ENCODE measurements around the gene WDR20.
"Not testable (repeated sequence)": the region's sequence is repeated elsewhere in the genome, so short reads cannot be mapped to it uniquely, and the experiment has no call there.

Gene WDR20

GRCh38 chr14:102238766-102239165 lies 99.1 kb downstream of the WDR20 start:
- DNase-seq (ENCODE audit: low read depth), result no peak

DNA sequence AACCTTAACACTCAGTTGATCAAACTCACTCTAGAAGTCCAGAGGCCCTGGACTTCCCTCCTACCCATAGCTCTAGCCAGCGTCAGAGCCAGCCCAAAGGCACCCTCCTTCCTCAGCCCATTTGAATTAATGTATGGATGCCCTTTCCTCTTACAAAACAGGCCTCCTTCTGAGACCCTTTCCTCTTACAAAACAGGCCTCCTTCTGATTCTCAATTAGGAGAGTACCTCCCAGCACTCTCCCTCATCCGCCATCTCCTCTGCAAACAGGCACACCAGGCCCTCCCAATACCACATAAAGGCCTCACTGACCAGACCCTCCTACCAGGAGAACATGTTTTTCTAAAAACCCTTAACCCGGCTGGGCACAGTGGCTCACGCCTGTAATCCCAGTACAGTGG lies 99.5 kb downstream of the WDR20 start:
- DNase-seq (ENCODE audit: low read depth), result no peak

- DNase-seq (ENCODE audit: low read depth), result not testable (repeated sequence)
Observed at GRCh38 chr14:102240481-102240880, 100.8 kb downstream of the WDR20 start.

DNA sequence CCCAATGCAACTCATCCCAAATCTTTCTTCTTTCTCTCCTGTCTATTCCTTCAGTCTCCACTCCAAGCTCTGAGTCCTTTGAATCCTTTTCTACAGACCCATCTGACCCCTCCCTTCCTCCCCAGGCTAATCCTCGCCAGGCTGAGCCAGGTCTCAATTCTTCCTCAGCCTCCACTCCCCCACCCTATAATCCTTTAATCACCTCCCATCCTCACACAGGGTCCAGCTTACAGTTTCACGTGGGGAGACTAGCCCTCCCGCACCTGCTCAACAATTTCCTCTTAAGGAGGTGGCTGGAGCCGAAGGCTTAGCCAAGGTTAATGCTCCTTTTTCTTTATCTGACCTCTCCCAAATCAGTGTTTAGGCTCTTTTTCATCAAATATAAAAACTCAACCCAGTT lies 101.5 kb downstream of the WDR20 start:
- DNase-seq (ENCODE audit: low read depth), result no peak

DNA sequence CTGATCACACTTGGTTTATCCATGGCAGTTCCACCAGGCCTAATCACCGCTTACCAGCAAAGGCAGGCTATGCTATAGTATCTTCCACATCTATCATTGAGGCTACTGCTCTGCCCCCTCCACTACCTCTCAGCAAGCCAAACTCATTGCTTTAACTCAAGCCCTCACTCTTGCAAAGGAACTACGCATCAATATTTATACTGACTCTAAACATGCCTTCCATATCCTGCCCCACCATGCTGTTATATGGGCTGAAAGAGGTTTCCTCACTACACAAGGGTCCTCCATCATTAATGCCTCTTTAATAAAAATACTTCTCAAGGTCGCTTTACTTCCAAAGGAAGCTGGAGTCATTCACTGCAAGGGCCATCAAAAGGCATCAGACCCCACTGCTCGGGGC lies 104.1 kb downstream of the WDR20 start:
- DNase-seq (ENCODE audit: low read depth), result not testable (repeated sequence)

DNA sequence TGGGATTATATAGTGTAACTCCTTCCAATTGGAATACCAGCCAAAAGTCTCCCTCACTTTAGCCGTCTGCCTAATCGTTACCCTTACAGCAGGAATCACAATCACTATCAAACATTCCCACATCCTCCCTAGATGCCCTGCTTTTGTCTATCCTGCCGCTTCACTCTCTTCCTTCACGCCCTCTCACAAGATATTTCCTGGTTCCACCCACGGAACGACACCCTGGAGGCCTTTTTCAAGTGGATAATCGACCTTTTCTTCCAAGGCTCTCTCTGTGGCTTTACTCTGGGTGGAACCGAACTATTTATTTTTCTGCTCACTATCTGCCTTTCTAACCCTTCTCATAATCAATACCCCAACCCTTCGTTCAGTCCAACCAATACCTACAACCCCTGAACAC lies 106.4 kb downstream of the WDR20 start:
- no peak for DNase-seq (ENCODE audit: low read depth)

GRCh38 chr14:102248121-102248520 lies 108.4 kb downstream of the WDR20 start:
- no peak for DNase-seq (ENCODE audit: low read depth)

DNA sequence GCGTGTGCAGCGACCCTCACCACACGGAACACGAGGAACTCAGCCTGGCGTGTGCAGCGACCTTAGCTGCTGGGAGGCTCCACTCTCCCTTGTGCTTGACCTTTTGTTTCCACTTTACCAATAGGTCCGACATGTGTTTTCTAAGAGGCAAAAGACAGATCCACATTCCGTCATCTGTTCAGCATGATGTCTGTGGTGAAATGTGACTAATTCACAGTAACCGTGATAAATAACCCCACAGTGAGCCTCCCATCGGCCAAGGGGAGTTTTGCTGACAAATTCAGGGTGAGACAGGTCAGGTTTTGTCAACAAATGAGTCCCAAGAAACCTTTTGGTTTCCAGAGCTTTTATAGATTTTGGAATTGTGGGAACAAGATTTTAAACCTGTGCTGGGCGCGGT lies 109.3 kb downstream of the WDR20 start:
- DNase-seq (ENCODE audit: low read depth), result no peak

- no peak for DNase-seq (ENCODE audit: low read depth)
Observed at GRCh38 chr14:102249981-102250380, 110.3 kb downstream of the WDR20 start.

DNA sequence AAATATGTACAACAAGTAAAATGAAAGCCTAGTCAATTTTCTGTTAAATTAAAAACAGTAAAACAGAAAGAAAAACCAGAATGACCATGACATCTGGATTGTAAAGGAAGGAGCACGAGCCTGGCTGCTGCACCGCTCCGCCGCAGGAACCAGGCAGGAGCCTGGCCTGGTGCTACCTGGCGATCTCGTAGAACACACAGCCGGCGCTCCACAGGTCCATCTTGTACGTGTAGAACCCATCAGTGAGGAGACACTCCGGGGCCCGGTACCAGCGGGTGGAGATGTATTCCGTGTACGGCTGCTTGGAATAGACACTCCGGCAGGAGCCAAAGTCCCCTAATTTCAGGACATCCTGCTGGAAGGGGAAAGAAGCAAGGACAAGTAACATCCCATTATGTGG lies 110.9 kb downstream of the WDR20 start:
- DNase-seq (ENCODE audit: low read depth), result no peak

GRCh38 chr14:102251161-102251560 lies 111.5 kb downstream of the WDR20 start:
- DNase-seq (ENCODE audit: low read depth), result no peak

DNA sequence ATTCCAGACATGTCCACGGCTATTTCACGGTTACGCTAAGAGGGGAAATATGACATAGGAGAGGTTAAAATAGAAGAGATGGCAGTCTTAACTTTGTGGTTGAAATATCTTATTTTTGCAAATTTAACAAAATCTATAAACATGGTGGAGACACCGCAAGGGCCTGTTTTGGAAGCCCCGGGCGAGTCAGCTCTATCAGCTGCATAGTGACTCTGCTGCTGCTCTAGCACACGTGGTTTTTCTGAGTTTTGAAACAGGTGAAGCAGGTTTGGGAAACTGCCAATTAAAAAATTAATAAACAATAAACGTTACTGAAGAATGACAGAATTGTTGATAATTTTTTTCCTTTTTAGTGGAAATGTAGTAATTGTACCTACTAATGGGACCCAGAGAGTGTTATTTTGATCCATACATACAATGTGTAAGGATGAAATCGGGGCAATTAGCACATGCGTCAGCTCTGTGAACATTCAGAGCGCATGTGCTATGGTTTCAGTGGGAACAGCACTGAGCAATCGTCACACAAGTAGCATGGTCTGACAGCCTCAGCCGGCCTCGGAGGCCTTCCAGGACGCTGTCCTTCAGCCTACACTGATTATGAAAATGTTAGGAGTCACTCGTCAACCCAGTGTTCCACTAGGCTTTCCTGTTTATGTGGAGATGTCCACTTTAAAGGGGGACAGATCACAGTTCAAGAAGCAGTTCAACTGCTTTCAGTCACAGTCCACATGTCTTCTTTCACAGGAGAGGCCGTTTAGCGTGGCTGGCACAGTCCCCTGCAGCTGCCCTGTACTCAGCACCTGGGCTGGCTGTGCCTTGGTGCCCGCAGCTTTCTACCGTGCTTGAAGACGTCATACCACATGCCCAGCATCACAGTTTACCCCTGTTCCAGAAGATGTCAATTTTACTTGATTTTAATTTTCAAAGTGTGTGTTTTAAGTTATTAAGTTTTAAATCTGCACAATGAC lies 113.4 kb downstream of the WDR20 start:
- no peak for DNase-seq (ENCODE audit: low read depth)

- no peak for DNase-seq (ENCODE audit: low read depth)
Observed at GRCh38 chr14:102255401-102256190, 115.9 kb downstream of the WDR20 start.

- no peak for DNase-seq (ENCODE audit: low read depth)
Observed at GRCh38 chr14:102256716-102257115, 117.0 kb downstream of the WDR20 start.

DNA sequence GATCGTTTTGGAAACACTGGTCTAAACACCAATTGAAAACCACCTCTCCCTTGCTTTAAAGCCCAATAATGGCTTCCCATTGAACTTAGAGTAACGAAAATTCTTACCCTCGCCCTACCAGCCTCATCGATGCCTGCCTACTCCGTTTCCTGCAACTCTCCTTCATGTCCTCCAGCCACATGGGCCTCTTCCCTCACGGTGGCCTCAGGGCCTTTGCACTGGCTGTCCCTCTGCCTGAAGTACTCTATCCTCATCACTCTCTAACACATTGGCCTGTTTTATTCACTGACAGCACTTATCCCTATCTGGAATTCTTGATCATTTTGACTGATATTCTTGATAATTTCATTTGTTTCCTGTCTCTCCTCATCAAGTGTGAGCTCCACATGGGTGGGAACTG lies 118.4 kb downstream of the WDR20 start:
- DNase-seq (ENCODE audit: low read depth), result no peak

All from activated T-cell treated with anti-CD3 and anti-CD28 coated beads for 1 hour (primary cell).